22Rv1 (cell line): ENCODE results near the gene NDUFS8.

Experiments used
- H3K27ac ChIP-seq: fragments of 450-650 bp; 2 replicates; pipeline ENCODE4 v1.5.1; 2017
- ZFX ChIP-seq: fragments of 450-650 bp; IDR thresholded peaks from 2 replicates; pipeline ENCODE4 v1.6.1; 2017; ENCODE audit warnings: antibody characterized with exemption, borderline replicate concordance
- TF ChIP-seq, protein P1 (sequence below): fragments of 450-650 bp; IDR thresholded peaks from 2 replicates; pipeline ENCODE4 v1.5.1; 2017; ENCODE audit warnings: mild to moderate bottlenecking

Gene NDUFS8

DNA sequence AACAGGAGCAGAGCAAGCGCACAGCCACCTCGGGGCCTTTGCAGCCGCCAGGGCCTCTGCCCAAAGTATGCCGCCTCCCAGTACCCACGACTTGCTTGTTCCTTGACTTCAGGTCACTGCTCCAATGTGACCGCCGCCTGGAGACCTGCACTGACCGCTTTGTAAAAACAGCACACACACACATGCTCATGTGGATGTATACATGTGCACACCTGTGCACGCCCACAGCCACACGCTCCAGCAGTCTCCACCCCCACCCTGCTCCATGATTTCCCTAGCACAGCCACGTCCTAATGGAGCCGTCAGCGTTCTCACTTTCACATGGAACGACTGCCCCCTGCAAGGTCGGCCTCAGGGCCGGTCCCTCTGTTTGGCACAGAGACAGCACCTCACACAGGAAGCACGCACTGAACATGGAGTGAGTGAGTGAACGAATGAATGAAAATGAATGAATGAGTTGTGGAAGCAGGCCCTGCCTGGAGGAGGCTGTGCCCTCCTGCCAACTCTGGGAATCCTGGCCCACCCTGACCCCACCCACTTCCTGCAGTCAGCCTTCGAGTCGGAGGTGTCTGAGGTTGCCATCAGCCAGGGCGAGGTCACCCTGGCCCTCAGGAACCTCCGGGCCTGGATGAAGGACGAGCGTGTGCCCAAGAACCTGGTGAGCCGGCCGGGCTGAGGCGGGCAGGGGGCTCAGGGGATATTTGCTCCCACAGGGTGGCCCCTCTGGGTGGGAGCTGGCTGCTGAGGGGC, 12.3 kb upstream of the NDUFS8 start:
- TF ChIP-seq, protein P1, sequence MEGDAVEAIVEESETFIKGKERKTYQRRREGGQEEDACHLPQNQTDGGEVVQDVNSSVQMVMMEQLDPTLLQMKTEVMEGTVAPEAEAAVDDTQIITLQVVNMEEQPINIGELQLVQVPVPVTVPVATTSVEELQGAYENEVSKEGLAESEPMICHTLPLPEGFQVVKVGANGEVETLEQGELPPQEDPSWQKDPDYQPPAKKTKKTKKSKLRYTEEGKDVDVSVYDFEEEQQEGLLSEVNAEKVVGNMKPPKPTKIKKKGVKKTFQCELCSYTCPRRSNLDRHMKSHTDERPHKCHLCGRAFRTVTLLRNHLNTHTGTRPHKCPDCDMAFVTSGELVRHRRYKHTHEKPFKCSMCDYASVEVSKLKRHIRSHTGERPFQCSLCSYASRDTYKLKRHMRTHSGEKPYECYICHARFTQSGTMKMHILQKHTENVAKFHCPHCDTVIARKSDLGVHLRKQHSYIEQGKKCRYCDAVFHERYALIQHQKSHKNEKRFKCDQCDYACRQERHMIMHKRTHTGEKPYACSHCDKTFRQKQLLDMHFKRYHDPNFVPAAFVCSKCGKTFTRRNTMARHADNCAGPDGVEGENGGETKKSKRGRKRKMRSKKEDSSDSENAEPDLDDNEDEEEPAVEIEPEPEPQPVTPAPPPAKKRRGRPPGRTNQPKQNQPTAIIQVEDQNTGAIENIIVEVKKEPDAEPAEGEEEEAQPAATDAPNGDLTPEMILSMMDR: no peak
- TF ChIP-seq ZFX: no peak
- H3K27ac ChIP-seq: no peak overlapping the region

DNA sequence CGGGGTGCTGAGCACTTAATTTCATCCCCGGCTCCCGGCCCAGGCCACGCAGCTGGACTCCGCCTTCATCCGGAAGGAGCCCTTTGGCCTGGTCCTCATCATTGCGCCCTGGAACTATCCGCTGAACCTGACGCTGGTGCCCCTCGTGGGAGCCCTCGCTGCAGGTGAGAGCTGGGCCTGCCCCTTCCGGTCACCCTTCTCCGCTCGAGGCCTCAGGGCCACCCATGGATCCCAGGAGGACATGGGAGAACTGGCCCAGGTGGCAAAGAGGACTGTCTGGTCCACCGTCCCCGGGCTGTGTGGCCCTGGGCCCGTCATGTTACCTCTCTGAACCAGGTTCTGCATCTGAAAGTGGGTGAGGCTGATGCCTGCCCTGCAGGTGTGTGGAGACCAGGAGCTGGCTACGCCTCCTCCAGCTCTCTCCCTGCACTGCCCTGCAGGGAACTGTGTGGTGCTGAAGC, 11.7 kb upstream of the NDUFS8 start:
- no peak overlapping the region for H3K27ac ChIP-seq

DNA sequence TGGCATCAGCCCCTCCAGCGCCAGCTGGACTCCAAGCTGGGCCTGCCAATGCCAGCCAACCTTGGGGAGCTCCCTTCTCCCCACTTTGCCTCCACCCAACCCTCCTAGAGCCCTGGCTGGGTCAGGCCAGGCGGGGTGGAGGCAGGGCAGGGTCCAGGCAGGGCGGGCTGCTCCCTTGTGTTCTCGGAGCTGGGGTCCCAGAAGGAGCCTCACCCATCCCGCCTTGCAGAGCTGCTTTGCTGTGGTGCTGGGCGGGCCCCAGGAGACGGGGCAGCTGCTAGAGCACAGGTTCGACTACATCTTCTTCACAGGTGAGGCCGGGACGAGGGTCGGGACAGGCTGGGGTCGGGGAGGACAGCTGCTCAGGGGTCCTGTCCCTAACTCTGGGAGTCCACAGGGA, 11.0 kb upstream of the NDUFS8 start:
- no peak overlapping the region for H3K27ac ChIP-seq
- TF ChIP-seq, protein P1: no peak
- TF ChIP-seq ZFX: no peak

More for the DNA sequence above, 11.7 kb upstream of the NDUFS8 start:
- TF ChIP-seq, protein P1: no peak

DNA sequence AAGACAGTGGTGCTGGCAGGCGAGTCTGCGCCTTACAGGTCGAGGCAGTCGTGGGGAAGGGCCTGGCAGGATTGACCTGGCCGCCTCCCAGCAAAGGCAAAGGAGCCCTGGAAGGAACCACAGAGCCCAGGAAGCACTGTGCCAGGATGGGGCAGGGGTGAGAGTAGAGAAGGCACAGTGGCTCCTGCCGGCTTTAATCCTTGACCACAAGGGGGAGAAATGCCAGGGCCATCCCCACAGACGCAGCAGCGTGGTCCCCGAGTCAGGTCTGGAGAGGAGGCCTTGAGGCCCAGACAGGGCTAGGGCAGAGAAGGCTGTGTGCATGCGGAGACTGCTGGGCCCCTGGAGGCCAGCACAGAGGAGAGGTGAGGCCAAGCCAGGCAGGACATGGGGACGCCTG, 9.9 kb upstream of the NDUFS8 start:
- no peak for TF ChIP-seq ZFX
- TF ChIP-seq, protein P1: no peak
- no peak overlapping the region for H3K27ac ChIP-seq

DNA sequence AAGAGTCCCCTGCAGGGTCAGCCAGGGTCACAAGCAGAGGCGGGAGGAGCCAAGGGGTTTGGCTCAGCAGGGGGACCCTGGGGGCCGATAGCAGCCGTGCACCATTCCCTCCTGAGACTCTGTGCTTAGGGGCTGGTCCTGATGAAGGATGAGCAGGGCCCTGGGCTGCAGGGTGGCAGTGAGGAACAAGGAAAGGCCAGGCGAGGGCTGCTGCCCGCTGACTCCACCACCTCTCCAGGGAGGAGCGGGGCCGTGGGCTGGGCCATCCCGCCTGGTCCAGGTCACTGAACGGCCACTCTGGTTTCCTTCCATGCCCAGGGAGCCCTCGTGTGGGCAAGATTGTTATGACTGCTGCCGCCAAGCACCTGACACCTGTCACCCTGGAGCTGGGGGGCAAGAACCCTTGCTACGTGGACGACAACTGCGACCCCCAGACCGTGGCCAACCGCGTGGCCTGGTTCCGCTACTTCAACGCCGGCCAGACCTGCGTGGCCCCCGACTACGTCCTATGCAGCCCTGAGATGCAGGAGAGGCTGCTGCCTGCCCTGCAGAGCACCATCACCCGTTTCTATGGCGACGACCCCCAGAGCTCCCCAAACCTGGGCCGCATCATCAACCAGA, 9.2 kb upstream of the NDUFS8 start:
- no peak overlapping the region for H3K27ac ChIP-seq
- TF ChIP-seq ZFX: no peak
- TF ChIP-seq, protein P1: peak; percentile 53

DNA sequence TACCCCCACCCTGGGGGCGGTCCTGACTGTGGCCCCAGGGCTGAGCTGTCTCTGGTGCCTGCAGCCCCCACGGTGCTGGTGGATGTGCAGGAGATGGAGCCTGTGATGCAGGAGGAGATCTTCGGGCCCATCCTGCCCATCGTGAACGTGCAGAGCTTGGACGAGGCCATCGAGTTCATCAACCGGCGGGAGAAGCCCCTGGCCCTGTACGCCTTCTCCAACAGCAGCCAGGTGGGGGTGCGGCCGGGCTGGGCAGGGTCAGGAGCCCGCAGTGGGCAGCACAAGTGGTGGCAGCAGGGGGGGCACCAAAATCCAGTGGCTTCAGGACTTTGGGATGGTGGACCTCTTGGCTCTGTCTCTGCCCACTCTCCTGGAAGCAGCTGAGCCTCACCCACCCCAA, 8.0 kb upstream of the NDUFS8 start:
- TF ChIP-seq ZFX: no peak
- TF ChIP-seq, protein P1: no peak

DNA sequence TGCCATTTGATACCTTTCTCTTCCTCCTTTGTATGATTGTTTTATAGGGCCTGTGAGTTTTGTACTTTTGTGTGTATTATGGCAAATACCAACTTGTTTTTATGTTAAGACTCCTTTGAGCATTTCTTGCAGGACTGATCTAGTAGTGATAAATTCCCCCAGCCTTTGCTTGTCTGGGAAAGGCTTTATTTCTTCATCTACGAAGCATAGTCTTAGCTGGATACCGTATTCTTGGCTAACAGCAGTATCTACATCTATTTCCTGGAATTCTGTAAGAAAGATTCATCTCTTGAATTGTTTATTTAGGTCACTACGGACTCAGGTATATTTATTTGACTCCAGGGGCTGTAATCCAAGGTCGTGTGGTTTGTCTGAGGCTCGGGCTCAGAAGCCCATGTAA, 6.0 kb upstream of the NDUFS8 start:
- H3K27ac ChIP-seq: no peak overlapping the region
- TF ChIP-seq, protein P1: no peak
- TF ChIP-seq ZFX: no peak

More for the DNA sequence above, 8.0 kb upstream of the NDUFS8 start:
- no peak overlapping the region for H3K27ac ChIP-seq
